Measurements from ENCODE around the gene MRPL19. TPM values are rescaled to one million over a fixed set of nuclear protein-coding genes. Genes with fewer than 3 reads are reported as not detected.

Gene MRPL19
- total and polyA plus RNA-seq, 10 of the 15 experiments (the other 5 are each of a cell fraction or from before 2014, with no cell fraction given), result 13.1 to 99.0 (median 56.6) TPM

- no peak for DNase-seq (ENCODE audit: low read depth, low spot score)
- ChIA-PET RAD21 (ENCODE audit: unreplicated experiment) (no interaction called here), CTCF (interaction anchor here (0.9 to 1.2 kb wide), 2 partner anchors 10 to 563 kb away, joined by 3 read pairs; no protein-coding TSS in a partner anchor), SMC1A (ENCODE audit: uncharacterized antibody, unreplicated experiment) (no interaction called here), POLR2A (no interaction called here)
- Histone ChIP-seq H3K4me2 (ENCODE audit: control insufficient read depth, insufficient read depth) (no peak overlapping the region), H3K9ac (ENCODE audit: control insufficient read depth, insufficient read depth, low read length) (no peak overlapping the region), H3K4me1 (ENCODE audit: control insufficient read depth, insufficient read depth, low read length) (no peaks in the 10 kb centered on the region), H3K4me3 (no peak overlapping the region), H4K20me1 (ENCODE audit: control insufficient read depth, insufficient read depth) (no peaks in the 10 kb centered on the region), H3K27ac (ENCODE audit: control insufficient read depth, insufficient read depth) (no peak overlapping the region), H3K36me3 (ENCODE audit: control insufficient read depth in 2 of 2, insufficient read depth in 2 of 2, low read length in 1 of 2) (no peaks in the 10 kb centered on the region), H3K79me2 (ENCODE audit: control insufficient read depth, insufficient read depth, low read length) (no peaks in the 10 kb centered on the region), H2AFZ (ENCODE audit: control insufficient read depth, low read depth, low read length) (no peak overlapping the region), H3K27me3 (replicated peaks in 1 of 2; ENCODE audit: control insufficient read depth in 2 of 2, insufficient read depth in 2 of 2, low read length in 1 of 2) (no peaks in the 10 kb centered on the region; a peak in 1 of 4 replicates), H3K9me3 (replicated peaks; ENCODE audit: control insufficient read depth, insufficient read depth, low read length) (no peaks in the 10 kb centered on the region; the same call in 2 of the 3 replicates)
- BruUV-seq (replicated peaks), result no TSS peak
- no peak for ATAC-seq
- in situ Hi-C loops (cut with MboI) (no loop called here), intact Hi-C loops (cut with micrococcal nuclease; ENCODE audit: unreplicated experiment) (no loop called here)
- TF ChIP-seq BCLAF1 (IDR thresholded peaks at IDR 0.05) (no peak), CHD1 (IDR thresholded peaks at IDR 0.05; ENCODE audit: low read depth, low read length) (no peak), SPI1 (IDR thresholded peaks at IDR 0.05; ENCODE audit: borderline replicate concordance, insufficient read depth, low read depth, low read length) (no peak), YBX1 (IDR thresholded peaks at IDR 0.05) (no peak), NBN (IDR thresholded peaks at IDR 0.05) (no peak), MXI1 (IDR thresholded peaks at IDR 0.05; ENCODE audit: low read depth, low read length) (no peak), MEF2B (IDR thresholded peaks at IDR 0.05; ENCODE audit: partially characterized antibody, poor library complexity, severe bottlenecking) (no peak), BHLHE40 (IDR thresholded peaks at IDR 0.05; ENCODE audit: borderline replicate concordance in 1 of 2, low read depth in 2 of 2, low read length in 1 of 2) (no peak), ETV6 (conservative IDR thresholded peaks at IDR 0.05 in 1 of 2, IDR thresholded peaks at IDR 0.05 in 1 of 2; ENCODE audit: borderline replicate concordance in 1 of 2, low read depth in 1 of 2) (no peak), HDGF (IDR thresholded peaks at IDR 0.05) (no peak), ZNF207 (IDR thresholded peaks at IDR 0.05; ENCODE audit: borderline replicate concordance) (no peak), CBFB (IDR thresholded peaks at IDR 0.05; ENCODE audit: low read depth) (no peak), WRNIP1 (IDR thresholded peaks at IDR 0.05; ENCODE audit: borderline replicate concordance, low read depth, low read length) (no peak), SRF (IDR thresholded peaks at IDR 0.05; ENCODE audit: low read depth in 2 of 2, low read length in 2 of 2) (no peak), NFXL1 (IDR thresholded peaks at IDR 0.05; ENCODE audit: borderline replicate concordance) (no peak), IRF3 (IDR thresholded peaks at IDR 0.05) (no peak)
- FAIRE-seq, result no peak
- 10% methylated on average over 3 of the region's 3 CpGs for WGBS (ENCODE audit: insufficient coverage, insufficient replicate concordance, low lambda C conversion rate, missing lambda C conversion rate)
These were observed 29.6 kb upstream of the MRPL19 start for GRCh38 chr2:75616933-75617332.
